ENCODE measurements around the gene KCNE3.

DNA sequence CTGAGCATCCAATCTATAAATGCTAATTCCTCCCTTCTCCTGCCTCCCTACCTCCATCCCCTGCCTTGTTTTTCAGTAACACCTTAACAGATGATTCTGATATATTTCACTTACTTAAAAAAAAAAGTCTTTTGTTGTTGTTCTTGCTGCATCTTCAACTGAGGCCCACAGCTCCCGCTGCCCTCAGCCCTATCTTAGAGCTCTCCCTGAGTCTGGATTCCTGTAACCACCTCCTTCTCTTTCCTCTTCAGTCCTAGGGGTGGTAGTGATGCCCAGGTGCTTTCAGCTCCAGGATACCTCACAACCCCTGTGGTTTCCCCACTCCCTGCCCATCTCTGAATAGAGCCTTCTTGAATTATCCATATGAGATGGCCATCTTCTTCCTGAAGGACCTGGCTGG, 3.7 kb upstream of the KCNE3 start:
- TF ChIP-seq CTCF (IDR thresholded peaks at IDR 0.05; ENCODE audit: insufficient read depth, low read length, poor library complexity, severe bottlenecking) (no peak), EZH2phosphoT487 (conservative IDR thresholded peaks at IDR 0.05; ENCODE audit: low read length) (no peak)
